ENCODE results near the gene ODF2.

- no peak for TF ChIP-seq CTCF (IDR thresholded peaks at IDR 0.05)
- no peak for TF ChIP-seq POLR2A (IDR thresholded peaks at IDR 0.05)
- TF ChIP-seq EP300 (IDR thresholded peaks at IDR 0.05) = no peak
These were observed 66.2 kb downstream of the ODF2 start for GRCh38 chr9:128521956-128522355.

Data from ovary (tissue), 3 donors.